IPS-18a (cell line): Measurements from ENCODE around the gene ITPR2.

ENCODE experiments used
- H3K27ac ChIP-seq: one replicate; pipeline ENCODE4 v1.5.1; 2013; ENCODE audit warnings: low read length
- H3K27me3 ChIP-seq: one replicate; pipeline ENCODE4 v1.6.1; 2013; ENCODE audit warnings: mild to moderate bottlenecking, low read length; ENCODE audit not compliant: control insufficient read depth, insufficient read depth
- H3K36me3 ChIP-seq: one replicate; pipeline ENCODE4 v1.6.1; 2013; ENCODE audit warnings: low read depth, low read length; ENCODE audit not compliant: control insufficient read depth
- H3K4me1 ChIP-seq: one replicate; pipeline ENCODE4 v1.6.1; 2013; ENCODE audit warnings: low read depth, low read length; ENCODE audit not compliant: control insufficient read depth
- H3K4me3 ChIP-seq: one replicate; pipeline ENCODE4 v1.5.1; 2013; ENCODE audit warnings: low read length
- H3K9ac ChIP-seq: one replicate; pipeline ENCODE4 v1.6.1; 2013; ENCODE audit warnings: mild to moderate bottlenecking, low read length, moderate library complexity
- H3K9me3 ChIP-seq: one replicate; pipeline ENCODE4 v1.6.1; 2013; ENCODE audit warnings: low read depth, low read length; ENCODE audit not compliant: control insufficient read depth

Gene ITPR2

GRCh38 chr12:26744697-26745440 is 88.1 kb downstream of the ITPR2 start:
- H3K9ac ChIP-seq = no peak overlapping the region
- H3K9me3 ChIP-seq = no peaks in the 10 kb centered on the region
- no peaks in the 10 kb centered on the region for H3K36me3 ChIP-seq
- H3K4me3 ChIP-seq = no peak overlapping the region
- no peak overlapping the region for H3K27ac ChIP-seq
- H3K4me1 ChIP-seq = peaks cover 20% of the 10 kb centered on the region
- H3K27me3 ChIP-seq = no peaks in the 10 kb centered on the region

GRCh38 chr12:26744042-26744626 is 88.9 kb downstream of the ITPR2 start:
- no peak overlapping the region for H3K9ac ChIP-seq
- H3K27ac ChIP-seq = no peak overlapping the region
- H3K27me3 ChIP-seq = no peaks in the 10 kb centered on the region
- no peaks in the 10 kb centered on the region for H3K36me3 ChIP-seq
- peaks cover 20% of the 10 kb centered on the region for H3K4me1 ChIP-seq
- H3K4me3 ChIP-seq = no peak overlapping the region
- peaks cover 4% of the 10 kb centered on the region for H3K9me3 ChIP-seq

- no peak overlapping the region for H3K9ac ChIP-seq
- H3K27ac ChIP-seq = no peak overlapping the region
- peaks cover 12% of the 10 kb centered on the region for H3K4me1 ChIP-seq
- H3K4me3 ChIP-seq = no peak overlapping the region
- H3K27me3 ChIP-seq = no peaks in the 10 kb centered on the region
- H3K36me3 ChIP-seq = no peaks in the 10 kb centered on the region
- peaks cover 8% of the 10 kb centered on the region for H3K9me3 ChIP-seq
These were observed 91.3 kb downstream of the ITPR2 start for GRCh38 chr12:26741584-26742227.

- Histone ChIP-seq H3K9ac (no peak overlapping the region), H3K4me1 (peaks cover 6% of the 10 kb centered on the region), H3K27ac (no peak overlapping the region)
These were observed 92.0 kb downstream of the ITPR2 start for GRCh38 chr12:26740991-26741390.

GRCh38 chr12:26740348-26740747 is 92.6 kb downstream of the ITPR2 start:
- Histone ChIP-seq H3K4me1 (peaks cover 4% of the 10 kb centered on the region), H3K4me3 (no peak overlapping the region), H3K27me3 (no peaks in the 10 kb centered on the region), H3K9me3 (peaks cover 8% of the 10 kb centered on the region), H3K9ac (no peak overlapping the region), H3K27ac (no peak overlapping the region), H3K36me3 (no peaks in the 10 kb centered on the region)

More at GRCh38 chr12:26740991-26741390, 92.0 kb downstream of the ITPR2 start:
- Histone ChIP-seq H3K27me3 (no peaks in the 10 kb centered on the region), H3K4me3 (no peak overlapping the region), H3K9me3 (peaks cover 8% of the 10 kb centered on the region), H3K36me3 (no peaks in the 10 kb centered on the region)

GRCh38 chr12:26737487-26738030 is 95.4 kb downstream of the ITPR2 start:
- Histone ChIP-seq H3K9me3 (peaks cover 8% of the 10 kb centered on the region), H3K9ac (no peak overlapping the region), H3K36me3 (no peaks in the 10 kb centered on the region), H3K27ac (no peak overlapping the region), H3K27me3 (no peaks in the 10 kb centered on the region), H3K4me1 (no peaks in the 10 kb centered on the region), H3K4me3 (no peak overlapping the region)

GRCh38 chr12:26736563-26737486 is 96.2 kb downstream of the ITPR2 start:
- H3K27me3 ChIP-seq = no peaks in the 10 kb centered on the region
- no peak overlapping the region for H3K4me3 ChIP-seq
- H3K36me3 ChIP-seq = no peaks in the 10 kb centered on the region
- no peak overlapping the region for H3K27ac ChIP-seq
- H3K4me1 ChIP-seq = no peaks in the 10 kb centered on the region
- H3K9me3 ChIP-seq = peaks cover 8% of the 10 kb centered on the region
- H3K9ac ChIP-seq = no peak overlapping the region

GRCh38 chr12:26735249-26735639 is 97.8 kb downstream of the ITPR2 start:
- no peak overlapping the region for H3K9ac ChIP-seq
- no peaks in the 10 kb centered on the region for H3K36me3 ChIP-seq
- H3K4me3 ChIP-seq = no peak overlapping the region
- H3K27me3 ChIP-seq = no peaks in the 10 kb centered on the region
- no peaks in the 10 kb centered on the region for H3K4me1 ChIP-seq
- peaks cover 8% of the 10 kb centered on the region for H3K9me3 ChIP-seq
- H3K27ac ChIP-seq = no peak overlapping the region

GRCh38 chr12:26734510-26735248 is 98.3 kb downstream of the ITPR2 start:
- Histone ChIP-seq H3K4me3 (no peak overlapping the region), H3K27me3 (no peaks in the 10 kb centered on the region), H3K9ac (no peak overlapping the region), H3K9me3 (peaks cover 8% of the 10 kb centered on the region), H3K36me3 (no peaks in the 10 kb centered on the region), H3K4me1 (no peaks in the 10 kb centered on the region), H3K27ac (no peak overlapping the region)

GRCh38 chr12:26732005-26732908 is 100.7 kb downstream of the ITPR2 start:
- Histone ChIP-seq H3K4me3 (no peak overlapping the region), H3K9ac (no peak overlapping the region), H3K27ac (no peak overlapping the region), H3K9me3 (no peaks in the 10 kb centered on the region), H3K4me1 (peaks cover 3% of the 10 kb centered on the region), H3K27me3 (no peaks in the 10 kb centered on the region), H3K36me3 (no peaks in the 10 kb centered on the region)
